HG02885 (cell line): Measurements from ENCODE around the gene MAGI3.
"Not testable (repeated sequence)": the region's sequence is repeated elsewhere in the genome, so short reads cannot be mapped to it uniquely, and the experiment has no call there.

Experiments used
- ATAC-seq: cut with Tn5 transposase; IDR thresholded peaks from one replicate; pipeline ENCODE4 v1.9.1; 2021; ENCODE audit warnings: mild to moderate bottlenecking; ENCODE audit not compliant: unreplicated experiment, poor library complexity

Gene MAGI3

GRCh38 chr1:113438505-113439276, 48.4 kb downstream of the MAGI3 start:
- ATAC-seq: no peak

GRCh38 chr1:113439277-113439670, 49.0 kb downstream of the MAGI3 start:
- ATAC-seq: no peak

GRCh38 chr1:113442131-113442530, 51.8 kb downstream of the MAGI3 start:
- ATAC-seq: no peak

- no peak for ATAC-seq
Observed at GRCh38 chr1:113444857-113445256, 54.5 kb downstream of the MAGI3 start.

GRCh38 chr1:113451710-113452109, 61.4 kb downstream of the MAGI3 start:
- no peak for ATAC-seq

GRCh38 chr1:113452921-113453770, 62.8 kb downstream of the MAGI3 start:
- no peak for ATAC-seq

- no peak for ATAC-seq
Observed at GRCh38 chr1:113453771-113454083, 63.4 kb downstream of the MAGI3 start.

- no peak for ATAC-seq
Observed at GRCh38 chr1:113455374-113455773, 65.1 kb downstream of the MAGI3 start.

GRCh38 chr1:113456967-113457366, 66.7 kb downstream of the MAGI3 start:
- ATAC-seq: no peak

GRCh38 chr1:113459279-113459678, 69.0 kb downstream of the MAGI3 start:
- ATAC-seq: no peak

GRCh38 chr1:113467991-113468390, 77.7 kb downstream of the MAGI3 start:
- ATAC-seq: no peak

- ATAC-seq: not testable (repeated sequence)
Observed at GRCh38 chr1:113478427-113479195, 88.3 kb downstream of the MAGI3 start.

- no peak for ATAC-seq
Observed at GRCh38 chr1:113479713-113480676, 89.7 kb downstream of the MAGI3 start.

GRCh38 chr1:113485131-113485530, 94.8 kb downstream of the MAGI3 start:
- ATAC-seq: not testable (repeated sequence)

- no peak for ATAC-seq
Observed at GRCh38 chr1:113488576-113489177, 98.4 kb downstream of the MAGI3 start.

- no peak for ATAC-seq
Observed at GRCh38 chr1:113490384-113490783, 100.1 kb downstream of the MAGI3 start.

GRCh38 chr1:113493533-113493932, 103.2 kb downstream of the MAGI3 start:
- ATAC-seq: no peak

GRCh38 chr1:113505357-113505756, 115.0 kb downstream of the MAGI3 start:
- ATAC-seq: no peak

GRCh38 chr1:113507552-113508214, 117.4 kb downstream of the MAGI3 start:
- no peak for ATAC-seq
